ENCODE measurements around the gene PPP1CB.

DNA sequence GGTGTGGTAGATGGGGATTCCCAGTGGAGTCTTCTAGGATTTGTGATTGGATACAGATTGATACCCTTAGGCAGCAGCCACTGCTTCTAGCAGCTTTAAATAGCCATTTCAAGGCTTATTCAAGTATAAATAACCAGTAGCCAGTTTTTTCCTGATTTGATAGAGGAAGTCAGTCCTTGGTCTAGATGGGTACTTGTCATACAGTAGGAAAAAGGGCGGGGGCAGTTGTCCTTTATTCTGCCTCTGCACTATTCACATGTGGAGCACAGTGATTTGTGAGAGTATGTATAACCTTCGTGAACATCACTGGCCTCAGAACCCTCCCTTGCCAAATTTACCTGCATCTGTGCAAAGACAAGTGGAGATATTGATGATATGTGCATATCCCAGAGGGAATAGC is 6.8 kb downstream of the PPP1CB start:
- TF ChIP-seq, protein P1, sequence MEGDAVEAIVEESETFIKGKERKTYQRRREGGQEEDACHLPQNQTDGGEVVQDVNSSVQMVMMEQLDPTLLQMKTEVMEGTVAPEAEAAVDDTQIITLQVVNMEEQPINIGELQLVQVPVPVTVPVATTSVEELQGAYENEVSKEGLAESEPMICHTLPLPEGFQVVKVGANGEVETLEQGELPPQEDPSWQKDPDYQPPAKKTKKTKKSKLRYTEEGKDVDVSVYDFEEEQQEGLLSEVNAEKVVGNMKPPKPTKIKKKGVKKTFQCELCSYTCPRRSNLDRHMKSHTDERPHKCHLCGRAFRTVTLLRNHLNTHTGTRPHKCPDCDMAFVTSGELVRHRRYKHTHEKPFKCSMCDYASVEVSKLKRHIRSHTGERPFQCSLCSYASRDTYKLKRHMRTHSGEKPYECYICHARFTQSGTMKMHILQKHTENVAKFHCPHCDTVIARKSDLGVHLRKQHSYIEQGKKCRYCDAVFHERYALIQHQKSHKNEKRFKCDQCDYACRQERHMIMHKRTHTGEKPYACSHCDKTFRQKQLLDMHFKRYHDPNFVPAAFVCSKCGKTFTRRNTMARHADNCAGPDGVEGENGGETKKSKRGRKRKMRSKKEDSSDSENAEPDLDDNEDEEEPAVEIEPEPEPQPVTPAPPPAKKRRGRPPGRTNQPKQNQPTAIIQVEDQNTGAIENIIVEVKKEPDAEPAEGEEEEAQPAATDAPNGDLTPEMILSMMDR (conservative IDR thresholded peaks at IDR 0.05; ENCODE audit: low read length) = no peak
- no peak for TF ChIP-seq EZH2phosphoT487 (IDR thresholded peaks at IDR 0.05; ENCODE audit: borderline replicate concordance, low read depth, low read length)
